Measurements from ENCODE around the gene VPS50. TPM values are rescaled to one million over a fixed set of nuclear protein-coding genes. Genes with fewer than 3 reads are reported as not detected.

Gene VPS50
- total RNA-seq, 1 donor from 2014 or later, result 11.6 TPM

GRCh38 chr7:93392984-93393383 lies 160.8 kb downstream of the VPS50 start:
- ATAC-seq (no peak), DNase-seq (ENCODE audit: low spot score) (no peak)

DNA sequence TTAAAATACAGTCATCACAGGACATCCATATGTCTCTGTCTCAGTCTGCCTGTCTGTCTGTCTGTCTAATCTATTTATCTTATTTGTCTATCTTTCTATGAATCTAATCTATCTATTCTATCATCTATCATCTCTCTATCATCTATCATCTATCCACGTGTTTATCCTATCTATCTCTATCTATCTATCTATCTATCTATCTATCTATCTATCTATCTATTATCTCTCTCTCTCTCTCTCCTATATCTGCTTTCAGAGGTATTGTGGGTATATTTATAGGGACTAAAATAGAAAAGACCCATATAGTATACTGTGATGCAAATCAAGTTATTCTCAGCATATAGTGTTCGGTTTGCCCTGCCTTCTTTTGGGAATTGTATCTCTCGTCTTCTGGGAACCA lies 167.5 kb downstream of the VPS50 start:
- no peak for DNase-seq (ENCODE audit: low spot score)
- ATAC-seq, result no peak

DNA sequence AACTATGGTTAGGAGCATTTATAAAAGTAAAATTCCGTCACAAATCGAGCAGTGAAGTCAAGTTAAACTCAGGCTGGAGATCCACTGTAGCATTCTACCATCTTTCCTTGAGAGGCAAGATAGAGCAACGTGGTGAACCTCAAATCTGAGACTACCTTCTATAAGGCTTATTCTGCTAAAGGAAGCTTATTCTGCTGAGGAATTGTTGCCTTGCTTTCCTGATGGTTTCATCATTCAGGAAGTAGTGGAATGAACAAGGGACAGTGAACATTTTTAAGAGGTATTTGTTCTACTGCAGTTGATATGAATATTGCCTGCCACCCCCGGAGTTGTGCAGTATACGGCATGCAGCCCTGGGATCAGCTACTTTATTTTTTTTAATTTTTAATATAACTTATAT lies 170.8 kb downstream of the VPS50 start:
- ATAC-seq (no peak), DNase-seq (ENCODE audit: low spot score) (no peak)

- DNase-seq (ENCODE audit: low spot score) (no peak), ATAC-seq (no peak)
Measured at GRCh38 chr7:93407239-93407638, 175.1 kb downstream of the VPS50 start.

GRCh38 chr7:93409324-93409723 lies 177.2 kb downstream of the VPS50 start:
- DNase-seq (ENCODE audit: low spot score) (no peak), ATAC-seq (no peak)

Other genes with a start within 250 kb of the VPS50 start
- gene SAMD9, start 114.4 kb upstream of the VPS50 start, total RNA-seq, result 1.5 TPM
- gene SAMD9L, start 84.0 kb upstream of the VPS50 start, total RNA-seq, result 1.1 TPM
- not detected for gene HEPACAM2, start 5.9 kb upstream of the VPS50 start, total RNA-seq